Smooth muscle cell of trachea (primary cell): ENCODE results near the gene CHST1. TPM values are rescaled to one million over a fixed set of nuclear protein-coding genes. Genes with fewer than 3 reads are reported as not detected.

ENCODE experiments used
- total RNA-seq: library from RNA; depleted of rRNA; stranded (reverse); fragments of >200 nt; gene quantifications from 2 replicates; pipeline ENCODE4 v1.2.1, GENCODE V29; 2014

CHST1 gene
- total RNA-seq, result 0.15 and 0.17 TPM in 2 replicates

DNA sequence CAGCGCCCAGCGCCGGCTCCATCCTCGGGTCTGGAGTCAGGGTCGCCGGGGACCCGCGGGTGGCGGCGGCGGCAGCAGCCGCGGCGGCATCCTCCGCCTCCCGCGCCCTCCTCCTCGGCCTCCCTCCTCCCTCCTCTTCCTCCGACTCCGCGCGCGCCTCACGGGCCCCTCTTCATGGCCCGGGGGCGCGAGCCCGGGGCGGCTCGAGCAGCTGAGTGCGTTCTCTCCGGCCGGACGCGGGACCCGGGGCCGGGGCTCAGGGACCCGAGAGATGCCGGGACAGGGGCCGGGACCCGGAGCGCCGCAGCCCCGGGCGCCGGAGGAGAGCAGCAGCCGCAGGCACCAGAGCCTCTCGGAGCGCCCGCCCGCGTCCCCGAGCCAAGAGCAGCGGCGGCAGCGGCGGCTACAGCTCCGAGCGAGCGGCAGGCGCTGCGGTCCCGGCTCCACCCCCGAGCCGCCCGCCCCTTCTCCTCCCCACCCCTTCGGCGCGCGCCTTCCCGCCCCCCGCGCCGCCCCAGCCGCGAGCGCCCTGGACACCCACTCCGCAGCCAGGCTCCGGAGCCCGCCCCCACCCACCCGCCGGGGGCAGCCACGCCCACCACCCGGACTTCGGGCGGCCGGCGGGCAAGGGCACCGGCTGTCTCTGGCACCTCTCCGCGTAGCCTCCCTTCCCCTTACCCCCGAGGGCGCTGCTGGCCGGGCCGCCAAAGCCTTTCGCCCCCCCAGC is at the start of gene CHST1:
CHST1 (minus strand) TSS at position 417 of the 727 bp plus-strand sequence. CDS start 14,699 bp downstream, outside the sequence.

Other genes with a start within 250 kb of the CHST1 start
- 9.9 and 13.7 TPM in 2 replicates for gene SLC35C1, start 139.5 kb upstream of the CHST1 start, total RNA-seq
- 15.0 and 22.2 TPM in 2 replicates for gene CRY2, start 181.9 kb upstream of the CHST1 start, total RNA-seq
- gene MAPK8IP1, start 220.0 kb upstream of the CHST1 start, total RNA-seq, result 8.1 and 17.4 TPM in 2 replicates
- gene FREY1, start 241.6 kb upstream of the CHST1 start, total RNA-seq, result 0.44 and 2.3 TPM in 2 replicates